ENCODE results near the gene SEC24D. TPM values are rescaled to one million over a fixed set of nuclear protein-coding genes. Genes with fewer than 3 reads are reported as not detected.
"Not testable (repeated sequence)": the region's sequence is repeated elsewhere in the genome, so short reads cannot be mapped to it uniquely, and the experiment has no call there.

SEC24D gene
- total RNA-seq, 1 experiment from 2014 or later: 13.4 TPM

- CTCF ChIA-PET; H3K36me3 ChIP-seq (ENCODE audit: control insufficient read depth, insufficient read depth, low read length): not testable (repeated sequence)
Observed at GRCh38 chr4:118776955-118777640, 58.8 kb downstream of the SEC24D start.

GRCh38 chr4:118776157-118776954, 59.6 kb downstream of the SEC24D start:
- no peak for ATAC-seq
- DNase-seq (ENCODE audit: low read depth, low spot score): no peak
- POLR2A ChIA-PET: no interaction called here
- intact Hi-C loops (cut with micrococcal nuclease; ENCODE audit: unreplicated experiment) (no loop called here), in situ Hi-C loops (cut with HindIII; ENCODE audit: low pct_unique_long_range_greater_than_20kb, low sequenced_read_pairs) (no loop called here)
- no TSS peak for BruUV-seq (replicated peaks)
- Histone ChIP-seq H3K9me3 (ENCODE audit: control insufficient read depth, insufficient read depth, low read depth, low read length) (no peaks in the 10 kb centered on the region), H3K27me3 (ENCODE audit: control insufficient read depth, insufficient read depth, low read length) (no peaks in the 10 kb centered on the region), H3K27ac (ENCODE audit: low read length) (no peak overlapping the region), H3K4me3 (ENCODE audit: low read depth in 2 of 2, low read length in 2 of 2) (no peak overlapping the region), H3K4me1 (ENCODE audit: control insufficient read depth, insufficient read depth, low read length) (no peaks in the 10 kb centered on the region), H3K36me3 (ENCODE audit: control insufficient read depth, insufficient read depth, low read length) (no peaks in the 10 kb centered on the region)
- CTCF ChIA-PET: no interaction called here
- no peak for TF ChIP-seq TCF7L2 (IDR thresholded peaks at IDR 0.05; ENCODE audit: low read depth, low read length)
- TF ChIP-seq SIN3A (IDR thresholded peaks at IDR 0.05; ENCODE audit: borderline replicate concordance, insufficient read depth, low read depth, low read length): no peak
- no peak for TF ChIP-seq POLR2AphosphoS5 (IDR thresholded peaks at IDR 0.05; ENCODE audit: low read depth, low read length)
- TF ChIP-seq REST (IDR thresholded peaks at IDR 0.05; ENCODE audit: insufficient read depth in 1 of 2, low read depth in 2 of 2, low read length in 1 of 2): no peak

More at GRCh38 chr4:118776955-118777640, 58.8 kb downstream of the SEC24D start:
- H3K9me3 ChIP-seq (ENCODE audit: control insufficient read depth, insufficient read depth, low read depth, low read length); POLR2A ChIA-PET; intact Hi-C loops (cut with micrococcal nuclease; ENCODE audit: unreplicated experiment); H3K27ac ChIP-seq (ENCODE audit: low read length); H3K27me3 ChIP-seq (ENCODE audit: control insufficient read depth, insufficient read depth, low read length); BruUV-seq (replicated peaks); ATAC-seq; H3K4me1 ChIP-seq (ENCODE audit: control insufficient read depth, insufficient read depth, low read length); DNase-seq (ENCODE audit: low read depth, low spot score); H3K4me3 ChIP-seq (ENCODE audit: low read depth in 2 of 2, low read length in 2 of 2); in situ Hi-C loops (cut with HindIII; ENCODE audit: low pct_unique_long_range_greater_than_20kb, low sequenced_read_pairs): not testable (repeated sequence)

GRCh38 chr4:118775405-118775804, 60.5 kb downstream of the SEC24D start:
- ATAC-seq (no peak), DNase-seq (ENCODE audit: low read depth, low spot score) (no peak)
- Histone ChIP-seq H3K4me3 (ENCODE audit: low read depth in 2 of 2, low read length in 2 of 2) (no peak overlapping the region), H3K9me3 (ENCODE audit: control insufficient read depth, insufficient read depth, low read depth, low read length) (no peaks in the 10 kb centered on the region), H3K27me3 (ENCODE audit: control insufficient read depth, insufficient read depth, low read length) (no peaks in the 10 kb centered on the region), H3K4me1 (ENCODE audit: control insufficient read depth, insufficient read depth, low read length) (no peaks in the 10 kb centered on the region), H3K36me3 (ENCODE audit: control insufficient read depth, insufficient read depth, low read length) (no peaks in the 10 kb centered on the region), H3K27ac (ENCODE audit: low read length) (no peak overlapping the region)
- in situ Hi-C loops (cut with HindIII; ENCODE audit: low pct_unique_long_range_greater_than_20kb, low sequenced_read_pairs) (no loop called here), intact Hi-C loops (cut with micrococcal nuclease; ENCODE audit: unreplicated experiment) (no loop called here)
- CTCF ChIA-PET: interaction anchor here (0.6 kb wide), 2 partner anchors 39 to 46 kb away, joined by 3 read pairs; no protein-coding TSS in a partner anchor
- TF ChIP-seq SIN3A (IDR thresholded peaks at IDR 0.05; ENCODE audit: borderline replicate concordance, insufficient read depth, low read depth, low read length) (no peak), TCF7L2 (IDR thresholded peaks at IDR 0.05; ENCODE audit: low read depth, low read length) (no peak), REST (IDR thresholded peaks at IDR 0.05; ENCODE audit: insufficient read depth in 1 of 2, low read depth in 2 of 2, low read length in 1 of 2) (no peak), CTCF (IDR thresholded peaks at IDR 0.05) (no peak), POLR2AphosphoS5 (IDR thresholded peaks at IDR 0.05; ENCODE audit: low read depth, low read length) (no peak)
- BruUV-seq (replicated peaks): no TSS peak
- POLR2A ChIA-PET: interaction anchor here (0.7 kb wide), 1 partner anchor 90 kb away, joined by 17 read pairs; no protein-coding TSS in a partner anchor

Measured in Panc1 (cell line).